IPS-18c (cell line): ENCODE results near the gene MTMR12.

ENCODE experiments used
- H3K4me3 ChIP-seq: 2 replicates; pipeline ENCODE4 v1.7.0; 2013; ENCODE audit warnings: low read depth, mild to moderate bottlenecking, low read length, moderate library complexity; ENCODE audit not compliant: insufficient read depth
- H3K9me3 ChIP-seq: one replicate; pipeline ENCODE4 v1.6.1; 2013; ENCODE audit warnings: mild to moderate bottlenecking, low read length, moderate library complexity; ENCODE audit not compliant: control insufficient read depth, insufficient read depth

MTMR12 gene

DNA sequence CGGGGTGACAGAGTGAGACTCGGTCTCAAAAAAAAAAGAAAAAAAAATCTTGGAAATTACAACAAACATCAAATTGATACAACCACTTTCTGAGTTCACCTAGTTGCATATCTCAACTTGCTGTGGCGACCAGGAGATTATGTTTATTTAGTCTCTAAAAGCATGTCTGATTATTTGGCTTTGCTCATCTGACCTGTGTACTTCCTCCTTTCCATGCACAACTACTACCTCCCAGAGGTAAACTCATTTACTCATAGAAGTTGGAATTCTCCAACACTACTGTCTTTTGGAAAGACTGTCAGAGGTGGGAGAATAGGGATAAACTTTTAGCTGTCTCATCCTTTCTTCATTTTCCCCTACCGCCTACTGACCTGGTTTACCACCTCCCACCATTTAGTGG, 42.6 kb downstream of the MTMR12 start:
- Histone ChIP-seq H3K9me3 (no peaks in the 10 kb centered on the region), H3K4me3 (no peak overlapping the region)

DNA sequence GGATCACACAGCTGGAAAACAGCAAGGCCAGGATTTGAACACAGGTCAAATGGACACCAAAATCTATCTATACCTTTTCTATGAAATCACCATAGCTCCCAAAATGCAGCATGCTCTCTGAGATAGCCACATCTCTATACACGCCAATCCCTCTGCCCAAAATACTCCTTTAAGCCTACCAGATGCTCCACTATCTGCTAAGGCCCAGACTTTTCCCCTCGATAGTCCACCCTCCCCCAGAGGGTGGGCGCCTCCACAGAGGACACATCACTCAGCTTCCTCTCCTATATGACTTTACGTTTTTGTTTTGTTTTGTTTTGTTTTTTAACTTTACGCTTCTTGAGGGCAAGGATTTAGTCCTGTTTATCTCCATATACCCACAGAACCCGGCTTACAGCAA, 46.8 kb downstream of the MTMR12 start:
- Histone ChIP-seq H3K9me3 (no peaks in the 10 kb centered on the region), H3K4me3 (no peak overlapping the region)

DNA sequence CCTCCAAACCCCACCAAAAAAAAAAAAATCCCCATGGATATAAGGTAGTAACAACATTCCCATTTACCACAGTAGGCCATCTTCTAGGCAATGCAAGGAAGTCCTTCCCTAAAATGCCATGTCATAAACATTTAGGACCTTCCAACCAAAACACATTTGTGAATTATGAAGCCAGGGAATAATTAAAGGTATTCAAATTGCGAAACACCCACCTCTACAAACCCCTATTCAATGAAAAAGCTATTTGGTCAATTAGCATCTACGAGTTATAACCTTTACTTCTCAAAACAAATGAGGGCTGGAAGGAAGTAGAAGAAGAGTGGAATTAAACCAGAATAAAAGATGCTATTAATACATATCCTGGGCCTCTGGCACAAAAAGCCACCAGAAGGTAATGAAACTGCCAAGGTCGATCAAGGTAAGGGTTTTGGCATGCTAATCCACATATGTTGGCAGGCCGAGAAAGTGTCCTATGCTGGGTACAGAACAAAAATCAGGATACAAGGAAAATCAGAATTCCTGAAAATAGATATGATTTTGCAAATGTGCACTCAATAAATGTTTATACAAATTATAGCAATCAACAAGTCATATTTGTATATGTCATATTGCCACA, 47.7 kb downstream of the MTMR12 start:
- H3K9me3 ChIP-seq: no peaks in the 10 kb centered on the region

DNA sequence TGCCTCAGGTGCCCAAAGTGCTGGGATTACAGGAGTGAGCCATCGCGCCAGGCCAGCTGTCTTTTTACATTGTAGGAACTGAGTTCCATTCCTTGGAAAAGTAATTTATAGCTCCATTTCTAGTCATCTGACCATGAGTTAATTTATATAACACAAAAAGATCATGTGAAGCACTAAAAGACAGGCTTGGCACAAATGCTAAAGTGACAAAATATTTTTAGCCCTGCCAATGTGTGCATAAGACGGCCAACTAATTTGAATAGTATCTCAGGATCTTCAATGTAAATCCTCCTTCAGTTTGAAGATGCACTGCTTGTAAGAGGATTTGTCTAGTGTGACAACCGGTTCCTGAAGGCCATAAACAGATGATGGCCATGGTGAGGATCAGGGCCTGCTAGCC, 49.1 kb downstream of the MTMR12 start:
- H3K9me3 ChIP-seq: no peaks in the 10 kb centered on the region
- H3K4me3 ChIP-seq: no peak overlapping the region

More for the DNA sequence above, 47.7 kb downstream of the MTMR12 start:
- H3K4me3 ChIP-seq: no peak overlapping the region

DNA sequence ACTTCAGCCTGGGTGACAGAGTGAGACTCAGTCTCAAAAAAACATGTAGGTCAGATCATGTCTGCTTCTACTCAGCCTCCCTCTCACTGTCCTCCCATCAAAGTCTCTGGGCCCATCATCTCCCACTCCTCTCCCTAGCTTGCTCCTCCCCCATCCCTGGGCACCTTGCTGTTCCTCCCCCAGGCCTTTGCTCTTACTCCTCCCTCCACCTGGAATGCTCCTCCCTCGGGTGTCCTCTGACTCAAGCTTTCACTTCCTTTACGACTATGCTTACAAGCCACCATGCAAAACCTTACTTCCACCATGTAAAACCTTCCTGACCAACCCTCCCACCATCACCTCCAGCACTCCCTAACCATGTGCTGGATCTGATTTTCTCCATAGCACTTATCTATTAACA, 51.5 kb downstream of the MTMR12 start:
- no peak overlapping the region for H3K4me3 ChIP-seq
- no peaks in the 10 kb centered on the region for H3K9me3 ChIP-seq

DNA sequence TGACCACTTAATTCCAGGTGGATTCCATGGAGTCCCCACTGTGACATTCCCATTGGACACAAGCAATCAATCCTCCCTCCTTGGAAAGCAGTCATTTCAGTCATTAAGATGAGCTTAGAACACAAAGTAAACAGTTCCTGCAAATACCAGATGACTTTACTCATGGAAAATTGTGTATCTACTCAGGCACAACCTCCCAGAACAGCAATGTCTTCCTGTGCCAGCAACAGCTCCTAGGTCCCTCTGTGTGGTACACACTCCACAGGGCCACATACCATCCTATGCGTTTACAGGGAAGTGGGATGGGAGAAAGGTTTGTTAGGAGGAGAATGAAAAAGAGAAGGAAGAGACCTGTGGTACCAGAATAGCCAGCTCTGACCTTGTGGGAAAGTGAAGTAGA, 53.7 kb downstream of the MTMR12 start:
- no peak overlapping the region for H3K4me3 ChIP-seq
- no peaks in the 10 kb centered on the region for H3K9me3 ChIP-seq

DNA sequence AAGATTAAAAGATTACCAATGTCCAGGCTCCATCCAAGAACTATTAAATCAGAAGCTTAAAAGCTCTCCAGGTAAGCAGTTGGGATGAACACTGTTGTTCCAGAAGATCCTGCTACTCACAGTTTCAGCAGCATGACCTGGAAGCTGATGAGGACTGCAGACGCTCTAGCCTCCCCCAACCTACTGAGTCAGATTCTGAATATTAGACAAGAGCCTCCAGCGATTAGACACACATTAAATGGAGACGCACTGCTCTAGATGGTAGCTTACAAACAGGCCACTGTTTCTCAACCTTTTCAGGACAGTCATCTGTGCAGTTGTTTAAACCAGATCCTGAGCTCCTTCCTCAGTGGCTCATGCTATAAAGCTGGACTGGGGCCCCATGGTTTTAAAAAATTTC, 54.3 kb downstream of the MTMR12 start:
- H3K4me3 ChIP-seq: no peak overlapping the region
- H3K9me3 ChIP-seq: no peaks in the 10 kb centered on the region

DNA sequence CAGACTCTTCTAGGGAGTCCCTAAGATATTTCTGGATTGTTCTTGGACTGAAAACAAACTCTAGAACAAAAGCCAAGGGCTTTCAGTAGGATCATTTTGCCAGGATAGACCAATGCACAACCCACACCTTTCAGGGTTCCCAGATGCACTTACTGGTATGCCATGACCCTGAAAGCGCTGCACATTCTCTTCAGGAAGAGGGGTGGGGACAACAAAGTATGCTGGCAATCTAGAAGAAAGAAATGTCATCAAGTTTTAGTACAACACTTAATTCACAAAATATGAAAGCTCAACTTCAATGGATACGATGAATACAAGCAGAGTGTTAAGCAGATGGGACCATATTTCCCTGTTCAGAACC, 57.2 kb downstream of the MTMR12 start:
- no peak overlapping the region for H3K4me3 ChIP-seq
- no peaks in the 10 kb centered on the region for H3K9me3 ChIP-seq

DNA sequence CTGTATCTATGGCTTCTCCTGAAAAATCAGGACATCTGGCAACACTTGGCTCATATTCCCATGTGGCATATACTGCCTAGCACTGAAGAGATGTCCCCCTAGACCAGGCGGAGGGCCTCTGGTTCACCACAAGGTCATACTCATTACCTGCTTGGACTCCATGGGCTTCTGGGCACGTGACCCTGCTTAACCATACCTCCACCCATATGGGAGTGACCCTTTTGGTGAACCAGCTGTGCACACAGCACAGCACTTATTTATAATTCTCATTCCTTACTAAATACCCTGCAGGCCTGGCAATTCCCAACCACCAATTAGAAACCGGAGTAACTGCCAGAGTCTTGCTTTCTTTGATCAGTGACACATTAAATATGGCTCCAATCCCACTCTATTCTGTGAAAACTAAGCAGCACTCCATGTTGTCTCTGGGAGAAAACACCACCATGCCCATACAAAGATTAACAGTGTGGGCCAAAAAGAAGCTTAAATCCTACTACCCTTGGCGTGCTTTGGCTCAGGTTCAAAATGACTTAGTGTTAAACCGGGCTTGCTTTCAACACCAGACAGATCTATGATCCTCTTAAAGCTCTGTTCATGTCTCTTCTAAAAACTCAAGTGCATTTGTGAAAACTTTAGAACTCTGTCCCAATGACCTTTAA, 57.7 kb downstream of the MTMR12 start:
- Histone ChIP-seq H3K9me3 (no peaks in the 10 kb centered on the region), H3K4me3 (no peak overlapping the region)

DNA sequence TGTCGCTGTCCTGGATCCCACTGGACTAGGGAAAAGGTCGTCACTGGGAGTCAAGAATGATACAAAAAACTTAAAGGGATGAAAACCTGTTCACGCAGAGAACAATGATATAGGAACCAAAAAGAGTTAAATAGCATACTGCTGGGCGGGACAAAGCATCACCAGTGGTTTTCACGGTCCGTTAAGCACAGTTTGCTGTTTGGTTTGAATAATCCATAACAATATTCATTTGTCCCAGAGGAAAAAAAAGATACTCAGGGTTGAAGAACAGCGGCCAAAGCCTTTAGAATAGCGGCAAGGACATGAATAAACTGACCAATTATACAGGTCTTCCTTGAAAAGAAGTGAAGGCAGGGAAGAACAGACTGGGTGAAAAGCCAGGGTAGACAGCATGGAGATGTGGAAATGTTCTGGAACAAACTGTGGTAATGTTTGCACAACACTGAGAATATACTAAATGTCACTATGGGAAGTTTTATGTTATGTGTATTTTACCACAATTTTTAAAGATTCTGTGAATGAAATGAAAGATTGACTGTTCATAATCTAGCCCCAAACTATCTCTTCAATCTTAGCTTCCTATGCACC, 60.8 kb downstream of the MTMR12 start:
- H3K4me3 ChIP-seq: no peak overlapping the region
- H3K9me3 ChIP-seq: peaks cover 3% of the 10 kb centered on the region

DNA sequence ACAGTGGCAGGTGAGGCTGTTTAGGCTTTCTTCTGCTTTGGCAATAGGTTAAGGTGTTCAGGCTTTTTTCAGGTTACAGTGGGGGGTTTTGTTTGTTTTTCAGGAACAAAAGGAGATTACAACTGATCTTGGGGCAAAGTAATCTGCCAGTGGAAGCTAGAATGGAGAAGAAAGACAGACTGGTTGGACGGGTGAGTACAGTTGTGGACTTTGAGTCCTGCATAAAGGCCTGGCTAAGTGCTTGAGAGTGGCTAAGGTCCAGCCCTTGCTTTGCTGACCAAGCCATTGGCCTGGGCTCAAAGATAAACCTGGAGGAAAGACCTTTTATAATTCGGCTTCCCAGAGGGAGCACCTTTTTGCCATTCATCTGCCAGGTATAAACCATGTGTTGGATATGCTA, 63.1 kb downstream of the MTMR12 start:
- no peak overlapping the region for H3K4me3 ChIP-seq

DNA sequence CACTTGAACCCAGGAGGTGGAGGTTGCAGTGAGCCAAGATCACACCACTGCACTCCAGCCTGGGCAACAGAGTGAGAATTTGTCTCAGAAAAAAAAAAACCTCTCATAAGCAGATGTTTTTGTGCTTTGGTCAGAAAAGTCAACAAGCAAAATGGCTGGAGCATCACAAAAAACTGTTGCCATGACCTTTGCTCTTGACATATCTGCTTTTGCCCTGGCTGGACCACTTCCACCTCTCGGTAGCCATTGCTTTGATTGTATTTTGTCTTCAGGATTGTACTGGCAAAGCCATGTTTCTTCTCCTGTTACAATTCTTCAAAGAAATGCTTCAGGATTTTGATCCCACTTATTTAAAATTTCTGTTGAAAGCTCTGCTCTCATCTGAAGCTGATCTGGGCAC, 67.0 kb downstream of the MTMR12 start:
- Histone ChIP-seq H3K4me3 (no peak overlapping the region), H3K9me3 (peaks cover 3% of the 10 kb centered on the region)

More for the DNA sequence above, 63.1 kb downstream of the MTMR12 start:
- H3K9me3 ChIP-seq: peaks cover 3% of the 10 kb centered on the region

DNA sequence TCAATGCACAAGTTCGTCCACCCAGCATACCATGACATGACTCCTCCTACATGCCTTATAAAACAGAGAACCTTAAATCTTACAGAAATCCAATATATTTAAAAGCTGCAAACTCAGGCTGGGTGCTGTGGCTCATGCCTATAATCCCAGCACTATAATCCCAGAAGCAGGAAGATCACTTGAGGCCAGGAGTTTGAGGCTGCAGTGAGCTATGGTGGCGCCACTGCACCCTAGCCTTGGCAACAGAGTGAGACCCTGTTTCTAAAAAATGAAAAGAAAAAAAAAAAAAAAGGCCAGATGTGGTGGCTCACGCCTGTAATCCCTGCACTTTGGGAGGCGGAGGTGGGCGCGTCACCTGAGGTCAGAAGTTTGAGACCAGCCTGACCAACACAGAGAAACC, 68.7 kb downstream of the MTMR12 start:
- peaks cover 3% of the 10 kb centered on the region for H3K9me3 ChIP-seq
- H3K4me3 ChIP-seq: no peak overlapping the region

DNA sequence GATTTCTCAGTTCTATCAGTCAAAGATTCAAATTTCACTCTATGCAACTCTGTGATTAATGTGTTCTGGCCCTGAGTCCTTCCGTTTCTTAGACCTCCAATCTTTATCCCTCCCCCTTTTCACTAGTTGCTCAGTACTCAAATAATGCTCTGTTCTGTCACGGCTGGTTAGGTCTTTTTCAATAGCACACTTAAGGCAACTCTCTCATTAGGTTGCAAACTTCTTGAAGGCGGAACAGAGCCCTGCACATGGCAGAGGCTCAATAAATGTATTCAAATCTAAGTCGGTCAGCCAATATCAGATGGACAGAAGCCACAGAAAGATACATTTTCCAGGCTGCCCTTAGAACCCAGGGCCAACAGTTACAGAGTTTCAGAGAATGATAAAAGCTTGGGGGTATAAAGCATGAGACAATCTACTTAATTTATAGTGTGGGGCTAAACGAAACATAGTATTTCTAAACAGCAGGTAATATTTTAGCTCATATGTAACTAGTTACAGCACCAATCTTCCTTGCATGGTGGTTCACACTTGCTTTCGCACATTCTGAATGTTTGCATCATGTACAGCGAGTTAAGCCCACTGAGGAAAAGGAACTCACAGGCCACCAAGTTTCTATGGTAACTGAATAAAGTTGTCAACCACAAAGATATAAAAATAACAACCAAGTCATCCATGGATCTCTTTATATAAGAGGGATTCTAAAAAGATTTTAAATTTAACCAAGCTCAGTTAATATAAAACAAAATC, 71.5 kb downstream of the MTMR12 start:
- H3K4me3 ChIP-seq: no peak overlapping the region

DNA sequence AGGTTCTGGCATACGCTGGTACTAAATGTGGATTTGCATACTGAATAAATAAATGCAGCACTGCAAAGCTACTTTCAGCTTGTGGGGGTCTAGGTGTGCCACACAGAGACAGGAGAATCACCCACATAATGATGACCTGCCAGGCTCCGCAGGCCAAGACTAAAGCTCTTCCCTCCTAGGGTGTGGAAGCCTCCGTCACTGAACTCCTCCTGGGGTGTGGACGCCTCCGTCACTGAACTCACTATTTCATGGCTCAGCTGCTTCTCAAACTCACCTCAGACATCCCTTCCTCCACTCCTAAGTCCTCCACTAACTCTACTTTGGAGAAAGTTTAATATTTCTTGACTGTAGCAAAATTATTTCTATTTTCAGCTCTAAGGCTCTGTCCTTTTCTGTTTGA, 73.4 kb downstream of the MTMR12 start:
- Histone ChIP-seq H3K4me3 (no peak overlapping the region), H3K9me3 (no peaks in the 10 kb centered on the region)

More for the DNA sequence above, 71.5 kb downstream of the MTMR12 start:
- no peaks in the 10 kb centered on the region for H3K9me3 ChIP-seq

DNA sequence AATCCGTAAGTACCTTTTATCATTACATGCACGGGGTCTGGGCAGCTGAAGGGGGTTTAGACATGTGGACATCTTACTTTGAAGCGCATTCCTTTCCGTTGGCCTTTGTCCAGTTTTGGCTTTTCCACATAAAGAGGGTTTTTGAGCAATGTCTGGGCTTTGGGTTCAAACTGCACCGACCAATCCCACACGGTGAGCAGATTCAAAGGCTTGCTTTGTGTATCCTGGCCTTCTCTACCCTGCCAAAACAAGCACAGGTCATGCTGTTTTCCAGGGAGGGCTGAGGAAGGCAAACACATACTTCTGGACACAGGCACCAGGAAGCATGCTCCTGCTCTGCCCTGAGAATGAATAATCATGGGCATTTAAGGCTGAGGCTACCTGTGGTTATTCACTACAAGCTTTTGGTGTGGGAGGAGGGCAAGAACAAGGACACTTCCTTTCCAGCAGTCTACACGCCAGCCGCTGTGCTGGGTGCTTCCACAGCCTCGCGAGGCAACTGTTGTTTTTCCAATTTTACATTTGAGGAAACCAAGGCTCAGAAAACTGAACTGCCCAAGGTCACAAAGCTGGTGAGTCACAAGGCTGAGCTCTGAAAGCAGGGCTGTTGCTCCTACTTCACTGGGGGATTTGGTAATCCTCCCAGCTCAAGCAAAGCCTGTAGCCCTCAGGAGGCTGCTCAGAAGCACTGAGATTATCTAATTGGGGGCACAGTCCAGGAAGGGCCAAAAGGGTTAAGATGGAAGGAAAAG, 78.9 kb downstream of the MTMR12 start:
- Histone ChIP-seq H3K9me3 (no peaks in the 10 kb centered on the region), H3K4me3 (no peak overlapping the region)

DNA sequence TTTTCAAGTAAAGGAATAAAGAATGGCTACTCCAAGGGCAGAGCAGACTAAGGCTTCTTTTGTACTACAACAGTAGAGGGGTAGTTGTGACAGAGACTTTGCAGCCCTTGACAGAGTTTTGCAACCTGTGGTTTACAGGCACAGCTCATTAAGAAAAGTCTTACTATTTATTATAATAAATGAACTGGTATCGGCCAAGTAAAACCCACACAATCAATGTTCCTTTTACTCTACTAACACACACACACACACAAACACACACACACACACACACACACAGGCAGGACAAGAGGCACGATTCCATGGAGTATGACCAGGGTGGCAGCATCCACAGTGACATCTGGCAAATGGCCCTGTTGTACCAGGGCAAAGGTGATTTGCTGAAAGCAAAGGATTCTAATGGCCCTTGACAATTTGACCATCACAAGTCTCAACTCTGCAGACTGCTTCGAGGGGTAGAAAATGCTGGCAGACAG, 79.5 kb downstream of the MTMR12 start:
- no peaks in the 10 kb centered on the region for H3K9me3 ChIP-seq
- H3K4me3 ChIP-seq: no peak overlapping the region
